GM19463 (cell line): ENCODE results near the gene FOXL2NB.

Experiments
- ATAC-seq: cut with Tn5 transposase; IDR thresholded peaks from one replicate; pipeline ENCODE4 v1.9.1; 2021; ENCODE audit warnings: mild to moderate bottlenecking, moderate library complexity; ENCODE audit not compliant: unreplicated experiment

Gene FOXL2NB

DNA sequence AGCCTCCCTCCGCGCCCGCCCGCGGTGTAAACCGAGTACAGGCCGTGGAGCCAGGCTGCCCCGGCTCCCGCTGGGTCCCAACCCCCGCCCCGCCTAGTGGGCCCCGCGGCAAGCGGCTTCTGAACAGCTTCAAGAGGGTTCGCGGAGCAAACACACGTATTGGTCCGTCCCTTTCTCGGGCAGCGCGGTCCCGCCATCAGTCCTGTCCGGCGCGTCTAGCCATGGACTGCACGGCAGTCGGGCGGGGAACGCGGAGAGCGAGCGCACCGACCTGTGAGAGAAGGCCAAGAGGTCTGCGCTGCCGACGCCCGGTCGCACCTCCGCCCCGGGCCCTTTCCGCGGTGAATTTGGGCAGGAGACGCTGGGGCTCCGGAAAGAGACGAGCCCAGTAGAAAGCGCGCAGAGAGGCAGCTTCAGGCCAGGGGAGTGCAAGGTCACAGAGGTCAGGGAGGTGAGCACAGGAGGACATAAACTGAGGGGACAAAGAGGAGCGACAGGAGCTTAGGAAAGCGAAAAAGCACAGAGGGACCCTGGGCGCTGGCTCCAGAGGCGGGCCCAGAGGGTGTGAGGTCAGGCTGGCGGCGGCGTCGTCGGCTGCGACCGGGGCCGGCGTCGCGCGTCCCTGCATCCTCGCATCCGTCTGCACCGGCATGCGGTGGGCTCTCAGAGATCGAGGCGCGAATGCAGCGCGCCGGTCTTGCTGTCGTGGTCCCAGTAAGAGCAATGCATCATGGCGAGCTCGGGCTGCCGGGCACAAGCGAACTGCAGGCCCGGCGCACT lies 1.9 kb upstream of the FOXL2NB start:
- ATAC-seq: no peak

DNA sequence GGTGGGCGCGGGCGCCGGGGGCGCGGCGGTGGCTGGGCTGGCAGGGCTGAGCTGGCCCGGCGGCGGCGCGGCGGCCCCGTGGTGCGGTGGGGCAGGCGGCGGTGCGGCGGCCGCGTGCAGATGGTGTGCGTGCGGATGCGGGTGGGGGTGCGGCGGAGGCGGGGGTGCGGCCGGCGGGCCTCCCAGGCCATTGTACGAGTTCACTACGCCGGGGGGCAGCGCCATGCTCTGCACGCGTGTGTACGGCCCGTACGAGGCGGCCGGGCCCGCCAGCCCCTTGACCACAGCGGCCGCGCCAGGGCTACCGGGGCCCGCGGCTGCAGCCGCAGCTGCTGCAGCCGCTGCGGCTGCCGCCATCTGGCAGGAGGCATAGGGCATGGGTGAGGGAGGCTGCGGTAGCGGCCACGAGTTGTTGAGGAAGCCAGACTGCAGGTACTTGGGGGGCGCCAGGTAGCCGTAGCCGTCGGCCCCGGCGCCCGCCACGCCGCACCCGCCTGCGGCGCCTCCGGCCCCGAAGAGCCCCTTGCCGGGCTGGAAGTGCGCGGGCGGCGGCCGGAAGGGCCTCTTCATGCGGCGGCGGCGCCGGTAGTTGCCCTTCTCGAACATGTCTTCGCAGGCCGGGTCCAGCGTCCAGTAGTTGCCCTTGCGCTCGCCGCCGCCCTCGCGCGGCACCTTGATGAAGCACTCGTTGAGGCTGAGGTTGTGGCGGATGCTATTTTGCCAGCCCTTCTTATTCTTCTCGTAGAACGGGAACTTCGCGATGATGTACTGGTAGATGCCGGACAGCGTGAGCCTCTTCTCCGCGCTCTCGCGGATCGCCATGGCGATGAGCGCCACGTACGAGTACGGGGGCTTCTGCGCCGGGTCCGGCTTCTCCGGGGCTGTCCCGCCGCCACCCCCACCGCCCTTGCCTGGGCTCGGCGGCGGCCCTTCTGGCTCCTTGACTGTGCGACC lies 1.0 kb upstream of the FOXL2NB start:
- ATAC-seq: no peak

- ATAC-seq: no peak
Measured at GRCh38 chr3:138947495-138948121, 591 bp downstream of the FOXL2NB start.

DNA sequence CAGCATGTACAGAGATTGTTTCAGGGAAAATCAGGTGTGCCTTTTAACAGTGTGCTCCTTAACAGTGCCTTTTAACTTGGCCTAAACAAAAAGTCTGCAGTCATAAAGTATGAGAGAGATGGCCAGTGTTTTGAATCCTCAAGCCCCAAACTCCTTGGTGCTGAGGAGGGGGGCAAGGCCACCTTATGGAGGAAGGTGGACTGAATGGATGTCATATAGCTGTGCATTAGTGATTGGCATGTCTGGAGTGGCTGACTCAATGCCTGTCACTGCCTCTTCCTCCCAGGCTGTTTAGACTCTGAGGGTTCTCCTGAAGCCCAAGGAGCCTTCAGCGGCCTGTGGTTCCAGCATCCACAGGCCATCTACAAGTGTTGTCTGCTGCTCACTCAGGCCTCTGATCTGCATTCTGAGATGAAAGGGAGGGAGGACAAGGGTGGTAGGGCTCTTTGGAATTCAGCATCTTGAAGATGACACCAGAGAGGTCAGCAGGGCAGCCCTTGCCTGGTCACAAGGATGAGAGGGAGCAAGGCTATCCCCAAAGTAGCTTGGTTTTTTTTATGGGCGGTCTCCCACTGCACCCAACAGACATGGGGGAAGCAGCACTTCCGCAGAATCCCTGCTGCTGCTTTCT lies 1.5 kb downstream of the FOXL2NB start:
- ATAC-seq: no peak

DNA sequence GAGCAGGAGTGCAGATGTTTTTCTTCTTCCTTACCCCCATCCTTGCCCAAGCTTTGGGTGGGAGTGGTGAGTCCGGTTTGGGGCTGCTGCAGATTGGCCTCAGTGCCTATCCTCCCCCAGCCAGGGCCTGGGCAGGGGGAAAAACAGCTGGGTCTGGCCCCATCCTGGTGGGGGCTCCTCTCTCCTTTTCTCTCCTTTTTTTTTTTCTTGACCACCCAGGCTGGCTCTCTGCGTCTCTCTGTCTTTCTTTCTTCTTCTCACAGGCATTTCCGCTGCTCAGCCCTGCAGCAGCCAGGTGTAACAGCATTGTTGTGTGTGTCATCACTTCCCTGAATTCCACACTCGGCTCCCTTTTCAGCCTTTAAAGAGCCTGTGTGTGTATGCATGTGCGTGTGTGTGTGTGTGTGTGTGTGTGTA lies 2.0 kb downstream of the FOXL2NB start:
- ATAC-seq: no peak

GRCh38 chr3:138949445-138950005 lies 2.5 kb downstream of the FOXL2NB start:
- ATAC-seq: no peak

DNA sequence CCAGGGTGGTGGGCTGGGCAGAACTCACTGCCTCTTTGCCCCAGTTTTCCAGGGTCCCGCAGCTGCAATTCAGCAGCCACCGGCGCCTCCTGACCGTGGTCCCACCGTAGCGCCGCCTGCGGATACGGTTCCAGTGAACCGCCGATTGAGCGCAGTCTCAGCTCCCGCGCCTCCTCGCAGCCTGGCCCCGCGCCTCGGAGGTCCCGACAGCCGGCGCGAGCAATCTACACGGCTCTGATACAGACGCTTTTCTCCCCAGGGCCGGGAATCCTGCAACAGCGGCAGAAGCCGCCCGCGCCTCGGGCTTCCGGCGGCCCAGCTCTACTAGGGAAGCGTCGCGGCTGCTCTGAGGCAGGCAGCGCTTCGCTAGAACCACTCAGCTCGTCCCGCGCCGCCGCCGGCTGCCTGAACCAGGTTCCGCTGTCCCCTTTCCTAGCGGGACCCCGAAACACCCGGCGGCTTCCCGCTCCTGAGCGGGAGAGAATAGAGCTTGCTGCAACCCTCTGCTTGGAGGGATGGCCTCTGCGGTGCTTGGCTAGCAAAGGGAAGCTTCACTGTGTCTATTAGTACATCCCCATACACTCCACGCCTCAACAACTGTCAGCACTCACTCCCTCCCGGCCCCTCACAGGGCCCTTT lies 3.1 kb downstream of the FOXL2NB start:
- no peak for ATAC-seq

- no peak for ATAC-seq
Measured at GRCh38 chr3:138950701-138951100, 3.7 kb downstream of the FOXL2NB start.

GRCh38 chr3:138960417-138960852 lies 13.4 kb downstream of the FOXL2NB start:
- no peak for ATAC-seq

- ATAC-seq: no peak
Measured at GRCh38 chr3:138962854-138963560, 16.0 kb downstream of the FOXL2NB start.

DNA sequence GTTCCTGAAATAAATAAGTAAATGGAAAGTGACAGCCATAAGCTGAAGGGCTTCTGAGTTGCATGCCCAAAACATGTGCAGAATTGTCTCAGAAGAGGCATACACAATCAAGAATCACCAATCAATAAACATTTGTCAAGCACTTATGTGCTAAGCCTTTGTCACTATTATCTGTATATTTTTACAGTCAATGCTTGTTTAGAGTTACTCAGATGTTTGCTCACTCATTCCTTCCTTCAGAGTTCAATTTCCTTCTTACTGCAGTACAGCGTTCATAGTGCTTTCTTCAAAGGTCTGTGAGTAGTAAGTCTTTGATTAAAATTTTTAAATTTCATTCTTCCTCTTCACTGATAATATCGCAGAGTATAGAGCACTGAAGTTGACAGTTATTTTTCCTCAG lies 17.2 kb downstream of the FOXL2NB start:
- ATAC-seq: no peak

GRCh38 chr3:138964923-138965322 lies 17.9 kb downstream of the FOXL2NB start:
- no peak for ATAC-seq

GRCh38 chr3:138971766-138972320 lies 24.8 kb downstream of the FOXL2NB start:
- ATAC-seq: no peak

GRCh38 chr3:138972941-138973340 lies 25.9 kb downstream of the FOXL2NB start:
- no peak for ATAC-seq

- ATAC-seq: no peak
Measured at GRCh38 chr3:138974462-138974861, 27.4 kb downstream of the FOXL2NB start.

- ATAC-seq: no peak
Measured at GRCh38 chr3:138975351-138975750, 28.3 kb downstream of the FOXL2NB start.

- ATAC-seq: no peak
Measured at GRCh38 chr3:138976047-138976446, 29.0 kb downstream of the FOXL2NB start.

- no peak for ATAC-seq
Measured at GRCh38 chr3:138984816-138985215, 37.8 kb downstream of the FOXL2NB start.

GRCh38 chr3:138985932-138986331 lies 38.9 kb downstream of the FOXL2NB start:
- no peak for ATAC-seq
